B cell (primary cell): ENCODE data around the gene SCGB1C2. TPM values are rescaled to one million over a fixed set of nuclear protein-coding genes. Genes with fewer than 3 reads are reported as not detected.

Source experiments
- ATAC-seq: fragments of 200-7000 bp; cut with Tn5 transposase; one replicate; pipeline ENCODE4 v1.10.0; 2021; ENCODE audit warnings: low read depth, mild to moderate bottlenecking, moderate number of reproducible peaks, moderate library complexity
- CTCF ChIA-PET: fragments of 350-600 bp; sonication (Branson Sonifier 250); formaldehyde crosslinking; loops from one replicate; lab custom pipeline; 2021; ENCODE audit warnings: antibody characterized with exemption, inconsistent platforms; lab: Charles Lee
- POLR2A ChIA-PET: fragments of 350-600 bp; sonication (Branson Sonifier 250); formaldehyde crosslinking; loops from one replicate; lab custom pipeline; 2021; ENCODE audit warnings: antibody characterized with exemption; lab: Charles Lee
- DNase-seq: peaks from one replicate; pipeline ENCODE4 v3.0.0; 2013
- H2AFZ ChIP-seq: 2 replicates; pipeline ENCODE4 v1.6.1; 2012; ENCODE audit warnings: mild to moderate bottlenecking, low read depth, low read length; ENCODE audit not compliant: insufficient read depth, poor library complexity, severe bottlenecking
- H3K27ac ChIP-seq, 2 donors: 1 replicate in 1 of 2; 2 replicates in 1 of 2; pipeline ENCODE4 v1.5.1; 2012 to 2013; ENCODE audit warnings: low read length in 2 of 2, mild to moderate bottlenecking in 2 of 2, moderate library complexity in 1 of 2
- H3K27me3 ChIP-seq, 4 experiments: fragments of 200-600 bp in 1 of 4; sonication (generic) in 1 of 4; replicated peaks in 1 of 4; 1 replicate in 2 of 4; 2 replicates in 2 of 4; pipeline versions ENCODE4 v1.6.1 to v1.7.0; 2013 to 2016; ENCODE audit warnings: low read length in 3 of 4, mild to moderate bottlenecking in 2 of 4, mixed read lengths in 1 of 4, moderate library complexity in 1 of 4; ENCODE audit not compliant: insufficient read depth in 4 of 4, control insufficient read depth in 3 of 4; ENCODE audit errors: control extremely low read depth in 1 of 4
- H3K36me3 ChIP-seq, 2 experiments: replicated peaks in 1 of 2; 1 replicate in 1 of 2; 2 replicates in 1 of 2; pipeline versions ENCODE4 v1.6.1 to v1.7.1; 2013; ENCODE audit warnings: low read length in 1 of 2; ENCODE audit not compliant: insufficient read depth in 2 of 2, control insufficient read depth in 1 of 2; ENCODE audit errors: control extremely low read depth in 1 of 2, extremely low read depth in 1 of 2
- H3K4me1 ChIP-seq, 2 donors: fragments of 200-600 bp in 1 of 2; sonication (generic) in 1 of 2; 1 replicate in 1 of 2; 2 replicates in 1 of 2; pipeline versions ENCODE4 v1.5.1 to v1.6.1; 2013 to 2017; ENCODE audit warnings: low read length in 2 of 2; ENCODE audit not compliant: control insufficient read depth in 2 of 2, insufficient read depth in 2 of 2
- H3K4me2 ChIP-seq: replicated peaks from 2 replicates; pipeline ENCODE3; 2012; ENCODE audit warnings: mild to moderate bottlenecking, low read depth, low read length; ENCODE audit not compliant: poor library complexity, severe bottlenecking
- H3K4me3 ChIP-seq, 5 experiments: fragments of 200-600 bp in 1 of 5; sonication (generic) in 1 of 5; 1 replicate in 3 of 5; 2 replicates in 2 of 5; pipeline versions ENCODE4 v1.5.1 to v1.7.0; 2011 to 2016; ENCODE audit warnings: low read length in 4 of 5, mild to moderate bottlenecking in 4 of 5, low read depth in 2 of 5, control low read depth in 1 of 5, moderate library complexity in 1 of 5; ENCODE audit not compliant: insufficient read depth in 1 of 5; ENCODE audit errors: control extremely low read depth in 1 of 5, extremely low read depth in 1 of 5
- H3K79me2 ChIP-seq: fragments of 200-600 bp; sonication (generic); one replicate; pipeline ENCODE4 v1.6.0; 2016; ENCODE audit warnings: low read length; ENCODE audit not compliant: control insufficient read depth, insufficient read depth
- H3K9ac ChIP-seq: fragments of 200-600 bp; sonication (generic); 2 replicates; pipeline ENCODE4 v1.6.1; 2017; ENCODE audit warnings: mild to moderate bottlenecking, low read length, moderate library complexity
- H3K9me3 ChIP-seq, 3 donors: one replicate each; pipeline versions ENCODE4 v1.6.1 to v1.7.1; 2013; ENCODE audit warnings: low read length in 2 of 3; ENCODE audit not compliant: control insufficient read depth in 2 of 3, insufficient read depth in 1 of 3; ENCODE audit errors: control extremely low read depth in 1 of 3
- H4K20me1 ChIP-seq: 2 replicates; pipeline ENCODE4 v1.6.0; 2012; ENCODE audit warnings: mild to moderate bottlenecking, low read length; ENCODE audit not compliant: insufficient read depth, control insufficient read depth, poor library complexity, severe bottlenecking
- H3K27ac Mint-ChIP-seq: one replicate; pipeline ENCODE4 v1.8.0; 2021; ENCODE audit warnings: mixed read lengths
- H3K27me3 Mint-ChIP-seq: one replicate; pipeline ENCODE4 v1.8.0; 2021; ENCODE audit warnings: mixed read lengths
- H3K4me1 Mint-ChIP-seq: one replicate; pipeline ENCODE4 v1.8.0; 2021; ENCODE audit warnings: mixed read lengths
- H3K4me3 Mint-ChIP-seq: one replicate; pipeline ENCODE4 v1.8.0; 2021; ENCODE audit warnings: mixed read lengths
- H3K9me3 Mint-ChIP-seq: one replicate; pipeline ENCODE4 v1.8.0; 2022; ENCODE audit warnings: mixed read lengths; ENCODE audit not compliant: insufficient read depth
- EZH2 ChIP-seq: IDR thresholded peaks from 2 replicates; pipeline ENCODE4 v1.6.1; 2012; ENCODE audit warnings: borderline replicate concordance, low read depth, mild to moderate bottlenecking, moderate library complexity, low read length; ENCODE audit not compliant: insufficient read depth, poor library complexity, severe bottlenecking
- WGBS: methylation state at CpG from one replicate; pipeline ENCODE4 v1.1.5; 2013; ENCODE audit warnings: missing lambda C conversion rate; ENCODE audit not compliant: insufficient coverage; 5-methylcytosine and 5-hydroxymethylcytosine counted together
- intact Hi-C: fragments of 100-400 bp; cut with micrococcal nuclease; formaldehyde crosslinking; loops from one replicate; pipeline ENCODE4 v1.10.0; 2022
- polyA plus RNA-seq: library from polyadenylated mRNA; depleted of rRNA; stranded (reverse); fragments of >200 nt; gene quantifications from 2 replicates; pipeline ENCODE4 v1.2.3, GENCODE V29; 2012
- total RNA-seq, 2 donors: library from RNA; stranded (reverse); fragments of 120-200 nt in 1 of 2; gene quantifications; 1 replicate in 1 of 2; 2 replicates in 1 of 2; pipeline versions ENCODE4 v1.2.3 to v1.2.4, GENCODE V29; 2013 to 2022
- TF ChIP-seq, protein P1 (sequence below): fragments of 200-600 bp; IDR thresholded peaks from one replicate; pipeline ENCODE4 v1.8.0; 2022; ENCODE audit warnings: antibody characterized with exemption, mild to moderate bottlenecking

The SCGB1C2 gene
- total and polyA plus RNA-seq, 2 donors (not counting 1 experiment from before 2014, with no cell fraction given), result not detected

DNA sequence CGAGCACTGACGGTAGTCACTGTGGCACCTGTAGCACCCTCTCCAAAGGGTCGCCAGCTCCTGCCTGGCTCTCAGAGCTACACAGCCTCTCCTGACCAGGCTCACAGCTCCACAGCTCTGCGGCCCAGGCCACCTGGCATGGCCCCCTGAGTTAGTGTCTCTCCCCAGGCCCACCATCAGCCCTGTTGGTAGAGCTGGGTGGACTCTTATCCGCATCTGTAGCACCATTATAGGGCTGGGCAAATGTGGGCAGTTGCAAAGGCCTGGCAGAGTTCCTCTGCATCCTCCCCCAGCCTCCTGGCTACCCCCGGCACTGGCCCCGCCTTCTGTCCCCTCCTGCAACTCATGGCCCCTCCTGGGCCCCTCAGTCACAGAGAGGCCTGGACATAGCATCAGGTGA is 18.2 kb downstream of the SCGB1C2 start:
- no peak overlapping the region for H3K4me3 ChIP-seq
- no peak overlapping the region for H3K27ac ChIP-seq
- H3K4me1 Mint-ChIP-seq, result no peaks in the 10 kb centered on the region
- 75% methylated on average over 5 of the region's 7 CpGs for WGBS
- H3K9me3 Mint-ChIP-seq, result no peaks in the 10 kb centered on the region
- ATAC-seq, result no peak
- CTCF ChIA-PET, result no interaction called here
- H3K36me3 ChIP-seq, result no peaks in the 10 kb centered on the region
- DNase-seq, result no peak
- H3K4me3 Mint-ChIP-seq, result no peak overlapping the region
- no peaks in the 10 kb centered on the region for H4K20me1 ChIP-seq
- peaks cover 7% of the 10 kb centered on the region for H3K27me3 Mint-ChIP-seq
- no peaks in the 10 kb centered on the region for H3K4me1 ChIP-seq
- H3K9ac ChIP-seq, result no peak overlapping the region
- POLR2A ChIA-PET, result no interaction called here
- TF ChIP-seq, protein P1, sequence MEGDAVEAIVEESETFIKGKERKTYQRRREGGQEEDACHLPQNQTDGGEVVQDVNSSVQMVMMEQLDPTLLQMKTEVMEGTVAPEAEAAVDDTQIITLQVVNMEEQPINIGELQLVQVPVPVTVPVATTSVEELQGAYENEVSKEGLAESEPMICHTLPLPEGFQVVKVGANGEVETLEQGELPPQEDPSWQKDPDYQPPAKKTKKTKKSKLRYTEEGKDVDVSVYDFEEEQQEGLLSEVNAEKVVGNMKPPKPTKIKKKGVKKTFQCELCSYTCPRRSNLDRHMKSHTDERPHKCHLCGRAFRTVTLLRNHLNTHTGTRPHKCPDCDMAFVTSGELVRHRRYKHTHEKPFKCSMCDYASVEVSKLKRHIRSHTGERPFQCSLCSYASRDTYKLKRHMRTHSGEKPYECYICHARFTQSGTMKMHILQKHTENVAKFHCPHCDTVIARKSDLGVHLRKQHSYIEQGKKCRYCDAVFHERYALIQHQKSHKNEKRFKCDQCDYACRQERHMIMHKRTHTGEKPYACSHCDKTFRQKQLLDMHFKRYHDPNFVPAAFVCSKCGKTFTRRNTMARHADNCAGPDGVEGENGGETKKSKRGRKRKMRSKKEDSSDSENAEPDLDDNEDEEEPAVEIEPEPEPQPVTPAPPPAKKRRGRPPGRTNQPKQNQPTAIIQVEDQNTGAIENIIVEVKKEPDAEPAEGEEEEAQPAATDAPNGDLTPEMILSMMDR, result no peak
- TF ChIP-seq EZH2, result no peak
- no peaks in the 10 kb centered on the region for H3K27me3 ChIP-seq
- H3K4me2 ChIP-seq, result no peak overlapping the region
- H3K9me3 ChIP-seq, result no peaks in the 10 kb centered on the region
- H3K79me2 ChIP-seq, result no peaks in the 10 kb centered on the region
- H2AFZ ChIP-seq, result no peak overlapping the region
- no peak overlapping the region for H3K27ac Mint-ChIP-seq
- intact Hi-C loops, result no loop called here

DNA sequence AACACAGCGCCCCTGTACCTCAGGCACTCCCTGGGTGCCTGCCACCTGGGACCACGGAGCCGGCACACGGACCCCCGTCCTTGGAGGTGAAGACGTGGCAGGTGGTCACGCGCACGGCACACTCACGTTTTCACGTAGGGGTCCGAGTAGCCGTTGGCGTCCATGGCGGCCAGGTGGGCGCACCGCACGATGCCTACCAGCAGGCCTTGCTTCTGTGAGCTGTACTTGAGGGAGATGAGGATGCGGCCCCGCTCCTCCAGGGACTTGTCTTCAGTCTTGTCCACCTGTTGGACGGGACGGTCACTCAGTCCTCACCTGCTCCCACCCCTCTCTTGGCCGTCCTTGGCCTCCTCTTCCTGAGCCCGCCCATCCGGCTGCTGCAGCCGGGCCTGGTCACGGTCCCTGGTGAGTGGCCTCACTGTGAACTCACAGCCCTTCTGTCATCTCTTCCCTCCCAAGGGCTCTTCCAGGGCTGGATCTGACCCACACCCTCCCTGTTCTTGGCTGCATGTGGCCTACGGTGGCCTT is 18.8 kb downstream of the SCGB1C2 start:
- ATAC-seq (no peak), DNase-seq (no peak)
- no peak overlapping the region for H3K27ac Mint-ChIP-seq
- H3K9ac ChIP-seq, result no peak overlapping the region
- H3K27me3 ChIP-seq, result no peaks in the 10 kb centered on the region
- ChIA-PET CTCF (no interaction called here), POLR2A (no interaction called here)
- no peaks in the 10 kb centered on the region for H3K9me3 Mint-ChIP-seq
- H3K4me1 ChIP-seq, result no peaks in the 10 kb centered on the region
- no peaks in the 10 kb centered on the region for H4K20me1 ChIP-seq
- H3K4me2 ChIP-seq, result no peak overlapping the region
- H2AFZ ChIP-seq, result no peak overlapping the region
- intact Hi-C loops, result no loop called here
- no peaks in the 10 kb centered on the region for H3K4me1 Mint-ChIP-seq
- no peaks in the 10 kb centered on the region for H3K79me2 ChIP-seq
- no peaks in the 10 kb centered on the region for H3K36me3 ChIP-seq
- H3K27me3 Mint-ChIP-seq, result peaks cover 10% of the 10 kb centered on the region
- H3K4me3 Mint-ChIP-seq, result no peak overlapping the region
- 96% methylated on average over 28 of the region's 28 CpGs for WGBS
- no peaks in the 10 kb centered on the region for H3K9me3 ChIP-seq
- no peak overlapping the region for H3K4me3 ChIP-seq
- TF ChIP-seq EZH2, result no peak
- TF ChIP-seq, protein P1, result no peak
- H3K27ac ChIP-seq, result no peak overlapping the region
